Subcutaneous adipose tissue (tissue), 4 donors: ENCODE measurements around the gene GMNC. TPM values are rescaled to one million over a fixed set of nuclear protein-coding genes. Genes with fewer than 3 reads are reported as not detected.

Experiments used
- total RNA-seq, 4 donors: library from RNA; depleted of rRNA; stranded (reverse); fragments of >200 nt; gene quantifications; one replicate each; pipeline ENCODE4 v1.1.0, GENCODE V29; 2016
- TF ChIP-seq, protein P1 (sequence below): fragments of 450-650 bp; IDR thresholded peaks from one replicate; pipeline ENCODE4 v1.5.1; 2016; ENCODE audit warnings: low read depth, mild to moderate bottlenecking, control low read depth, antibody characterized with exemption, moderate library complexity

Gene GMNC
- total RNA-seq, result not detected

DNA sequence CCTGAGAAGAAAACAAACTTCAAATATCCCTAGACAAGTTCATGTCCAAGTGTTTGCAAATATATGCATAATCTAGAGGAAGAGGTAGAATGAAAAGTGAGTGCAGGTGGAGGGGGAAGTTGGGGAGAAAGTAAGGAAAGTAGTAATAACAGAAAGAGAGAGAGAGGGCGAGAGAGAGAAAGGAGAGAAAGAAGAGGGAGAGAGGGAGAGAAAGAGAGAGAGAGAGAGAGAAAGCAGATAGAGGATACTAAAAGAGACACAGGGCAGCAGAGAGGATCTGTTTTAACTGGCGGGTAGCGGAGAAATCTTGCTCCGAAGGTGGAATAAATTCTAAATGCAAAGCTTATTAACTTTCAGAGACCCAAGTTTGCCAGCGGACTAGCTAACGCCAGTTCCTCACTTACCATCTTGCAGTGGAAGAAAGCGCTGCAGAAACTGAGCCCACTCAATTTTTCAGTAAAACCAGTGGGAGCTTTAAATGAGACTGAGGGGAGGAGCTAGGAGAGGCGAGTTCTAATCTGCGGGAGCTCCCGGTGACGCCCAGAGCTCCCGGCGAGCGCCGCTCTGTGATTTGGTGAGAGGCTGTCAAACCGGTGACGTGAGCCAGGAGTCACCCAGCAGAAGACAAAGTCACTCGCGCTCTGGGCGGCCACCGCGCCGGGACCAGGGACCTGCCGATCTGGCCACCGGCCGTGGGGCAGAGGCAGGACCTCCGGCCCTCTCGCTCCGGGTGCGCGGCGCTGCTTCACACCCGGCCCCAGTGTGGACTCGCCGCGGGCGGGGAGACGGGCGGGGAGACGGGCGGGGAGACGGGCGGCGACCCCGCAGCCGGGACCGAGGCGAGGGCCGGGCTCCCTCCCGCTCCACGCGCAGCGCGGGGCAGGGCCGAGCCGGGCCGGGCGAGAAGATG is at the start of gene GMNC:
Gene GMNC (minus strand): TSS at position 486 of the 910 bp plus-strand sequence. CDS start 79 bp downstream, at position 407.
- TF ChIP-seq, protein P1, sequence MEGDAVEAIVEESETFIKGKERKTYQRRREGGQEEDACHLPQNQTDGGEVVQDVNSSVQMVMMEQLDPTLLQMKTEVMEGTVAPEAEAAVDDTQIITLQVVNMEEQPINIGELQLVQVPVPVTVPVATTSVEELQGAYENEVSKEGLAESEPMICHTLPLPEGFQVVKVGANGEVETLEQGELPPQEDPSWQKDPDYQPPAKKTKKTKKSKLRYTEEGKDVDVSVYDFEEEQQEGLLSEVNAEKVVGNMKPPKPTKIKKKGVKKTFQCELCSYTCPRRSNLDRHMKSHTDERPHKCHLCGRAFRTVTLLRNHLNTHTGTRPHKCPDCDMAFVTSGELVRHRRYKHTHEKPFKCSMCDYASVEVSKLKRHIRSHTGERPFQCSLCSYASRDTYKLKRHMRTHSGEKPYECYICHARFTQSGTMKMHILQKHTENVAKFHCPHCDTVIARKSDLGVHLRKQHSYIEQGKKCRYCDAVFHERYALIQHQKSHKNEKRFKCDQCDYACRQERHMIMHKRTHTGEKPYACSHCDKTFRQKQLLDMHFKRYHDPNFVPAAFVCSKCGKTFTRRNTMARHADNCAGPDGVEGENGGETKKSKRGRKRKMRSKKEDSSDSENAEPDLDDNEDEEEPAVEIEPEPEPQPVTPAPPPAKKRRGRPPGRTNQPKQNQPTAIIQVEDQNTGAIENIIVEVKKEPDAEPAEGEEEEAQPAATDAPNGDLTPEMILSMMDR, result no peak

- TF ChIP-seq, protein P1, result no peak
Measured at GRCh38 chr3:190911382-190911781, 48.9 kb upstream of the GMNC start.

- TF ChIP-seq, protein P1, result no peak
Measured at GRCh38 chr3:190909908-190910307, 47.4 kb upstream of the GMNC start.

- TF ChIP-seq, protein P1, result no peak
Measured at GRCh38 chr3:190903156-190903555, 40.7 kb upstream of the GMNC start.

- TF ChIP-seq, protein P1, result no peak
Measured at GRCh38 chr3:190902292-190902691, 39.8 kb upstream of the GMNC start.

DNA sequence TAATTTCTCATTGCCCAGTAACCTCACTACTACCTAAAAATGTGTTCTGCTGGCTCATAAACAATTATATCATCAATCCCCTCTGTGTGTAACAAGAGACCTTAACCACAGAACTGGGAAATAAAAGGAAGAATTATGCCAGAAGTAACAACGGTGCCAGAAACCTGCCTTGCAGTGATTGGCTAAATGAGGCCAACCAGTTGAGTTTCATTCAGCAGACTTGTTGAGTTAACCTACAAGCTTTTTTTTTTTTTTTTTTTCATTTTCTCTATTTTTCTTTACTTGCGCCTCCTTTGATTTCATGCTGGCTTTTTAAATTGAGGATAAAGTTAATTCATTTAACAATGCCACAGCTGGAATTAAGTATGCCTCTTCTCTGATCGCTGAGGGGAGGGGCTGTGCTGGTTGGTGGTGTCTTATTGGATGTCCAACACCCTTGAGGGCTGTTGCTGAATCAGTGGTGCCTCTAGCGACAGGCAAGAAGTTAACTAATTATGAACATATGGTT is 30.0 kb upstream of the GMNC start:
- TF ChIP-seq, protein P1, result no peak

- TF ChIP-seq, protein P1, result no peak
Measured at GRCh38 chr3:190886945-190887344, 24.5 kb upstream of the GMNC start.
